ENCODE results near the gene SLC7A14. TPM values are rescaled to one million over a fixed set of nuclear protein-coding genes. Genes with fewer than 3 reads are reported as not detected.

Gene SLC7A14
- total RNA-seq, 1 donor from 2014 or later = 13.5 TPM

- peaks cover 4% of the 10 kb centered on the region for H3K36me3 Mint-ChIP-seq
- H3K9me3 Mint-ChIP-seq = no peaks in the 10 kb centered on the region
- no peak overlapping the region for H3K4me3 Mint-ChIP-seq
Measured at GRCh38 chr3:170563712-170564423, 22.0 kb downstream of the SLC7A14 start.

GRCh38 chr3:170562080-170562479, 23.8 kb downstream of the SLC7A14 start:
- Mint-ChIP-seq H3K4me1 (ENCODE audit: unreplicated experiment) (peaks cover 8% of the 10 kb centered on the region), H3K9me3 (no peaks in the 10 kb centered on the region), H3K27ac (no peak overlapping the region), H3K36me3 (peaks cover 4% of the 10 kb centered on the region), H3K4me3 (no peak overlapping the region), H3K27me3 (no peaks in the 10 kb centered on the region)
- no peak for TF ChIP-seq CTCF (conservative IDR thresholded peaks at IDR 0.05)
- DNase-seq (ENCODE audit: extremely low spot score, unreplicated experiment) = no peak

More at GRCh38 chr3:170563712-170564423, 22.0 kb downstream of the SLC7A14 start:
- H3K4me1 Mint-ChIP-seq (ENCODE audit: unreplicated experiment) = peaks cover 8% of the 10 kb centered on the region
- no peaks in the 10 kb centered on the region for H3K27me3 Mint-ChIP-seq
- no peak for TF ChIP-seq CTCF (conservative IDR thresholded peaks at IDR 0.05)
- H3K27ac Mint-ChIP-seq = no peak overlapping the region
- no peak for DNase-seq (ENCODE audit: extremely low spot score, unreplicated experiment)

DNA sequence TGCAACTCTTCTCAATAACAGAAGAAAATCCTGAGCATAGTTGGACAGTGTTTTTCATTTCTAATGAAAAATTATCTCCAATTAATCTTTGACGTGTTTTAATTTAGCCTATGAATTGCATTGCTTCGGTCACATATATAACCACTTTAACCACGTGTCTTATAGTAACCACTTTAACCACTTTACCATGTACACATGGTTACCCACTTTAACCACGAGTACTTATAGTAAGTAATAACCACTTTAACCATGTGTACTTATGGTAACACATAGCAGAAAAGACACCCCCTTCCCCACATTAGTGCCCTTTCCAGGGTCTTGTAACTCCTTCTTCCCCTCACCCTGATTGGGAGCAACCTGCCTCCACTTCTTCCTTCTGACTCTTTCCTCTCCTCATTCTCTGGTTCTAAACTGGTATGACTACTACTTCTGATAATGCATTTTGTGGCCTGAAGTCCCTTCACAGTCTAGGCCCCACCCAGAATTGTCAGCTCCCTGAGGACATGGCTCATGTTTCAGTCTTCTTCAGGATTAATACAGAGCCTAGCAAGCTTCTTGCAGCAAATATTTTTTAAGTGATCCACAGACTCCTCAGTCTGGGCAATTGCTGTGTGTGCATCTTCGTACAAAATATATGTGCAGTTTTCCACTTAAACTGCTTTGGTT, 25.0 kb downstream of the SLC7A14 start:
- peaks cover 4% of the 10 kb centered on the region for H3K36me3 Mint-ChIP-seq
- peaks cover 8% of the 10 kb centered on the region for H3K4me1 Mint-ChIP-seq (ENCODE audit: unreplicated experiment)
- H3K9me3 Mint-ChIP-seq = no peaks in the 10 kb centered on the region
- TF ChIP-seq CTCF (conservative IDR thresholded peaks at IDR 0.05) = no peak
- no peak overlapping the region for H3K27ac Mint-ChIP-seq
- H3K27me3 Mint-ChIP-seq = no peaks in the 10 kb centered on the region
- DNase-seq (ENCODE audit: extremely low spot score, unreplicated experiment) = no peak
- H3K4me3 Mint-ChIP-seq = no peak overlapping the region

DNA sequence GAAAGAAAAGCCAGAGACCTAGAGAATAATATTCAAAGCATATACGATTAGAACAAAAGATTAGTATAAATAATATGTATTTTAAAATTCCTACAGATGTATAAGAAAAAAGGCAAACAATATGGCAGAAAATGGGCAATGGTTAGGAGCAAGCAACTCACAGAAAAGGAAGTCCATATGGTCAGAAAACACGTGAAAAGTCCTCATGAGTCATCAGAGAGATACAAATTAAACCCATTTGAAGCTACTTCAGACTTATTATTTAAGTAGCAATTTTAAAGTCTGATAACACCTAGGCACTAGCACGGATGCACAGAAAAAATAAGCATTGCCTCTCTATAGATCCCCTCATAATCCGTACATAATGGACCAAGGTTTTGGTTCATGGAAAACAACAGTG, 25.6 kb downstream of the SLC7A14 start:
- Mint-ChIP-seq H3K27ac (no peak overlapping the region), H3K9me3 (no peaks in the 10 kb centered on the region), H3K4me3 (no peak overlapping the region), H3K4me1 (ENCODE audit: unreplicated experiment) (peaks cover 8% of the 10 kb centered on the region), H3K27me3 (no peaks in the 10 kb centered on the region), H3K36me3 (peaks cover 4% of the 10 kb centered on the region)
- no peak for DNase-seq (ENCODE audit: extremely low spot score, unreplicated experiment)
- TF ChIP-seq CTCF (conservative IDR thresholded peaks at IDR 0.05) = no peak

DNA sequence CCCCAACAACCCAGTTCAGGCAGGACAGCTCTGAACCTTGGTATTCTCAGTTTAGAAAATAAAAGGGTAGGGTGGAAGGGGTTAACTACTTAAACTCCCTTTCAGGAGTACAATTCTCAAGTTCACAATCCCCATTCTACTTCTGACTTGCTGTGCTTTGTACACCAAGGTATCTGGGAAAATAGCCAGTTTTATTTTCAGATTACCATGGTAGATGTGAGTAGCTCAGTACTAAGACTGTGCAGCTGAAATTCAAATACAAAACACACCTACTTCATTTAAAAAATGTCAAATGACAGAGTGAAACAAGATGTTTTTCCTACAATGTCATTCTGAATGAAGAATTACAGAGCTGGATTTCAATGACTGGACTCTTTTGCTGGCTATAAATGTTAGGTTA, 27.4 kb downstream of the SLC7A14 start:
- Mint-ChIP-seq H3K36me3 (peaks cover 4% of the 10 kb centered on the region), H3K4me1 (ENCODE audit: unreplicated experiment) (peaks cover 3% of the 10 kb centered on the region), H3K27me3 (no peaks in the 10 kb centered on the region), H3K9me3 (no peaks in the 10 kb centered on the region), H3K4me3 (no peak overlapping the region), H3K27ac (no peak overlapping the region)
- DNase-seq (ENCODE audit: extremely low spot score, unreplicated experiment) = no peak
- TF ChIP-seq CTCF (conservative IDR thresholded peaks at IDR 0.05) = no peak

Measured in type B pancreatic cell (in vitro differentiated cells).